CD4-positive, alpha-beta T cell treated with Interleukin-6 for 4 hours (primary cell): ENCODE measurements around the gene ZNF451.
"Not testable (repeated sequence)": the region's sequence is repeated elsewhere in the genome, so short reads cannot be mapped to it uniquely, and the experiment has no call there.

Experiments
- DNase-seq: peaks from one replicate; pipeline ENCODE4 v3.0.0-alpha.2; 2020; ENCODE audit warnings: mixed read lengths

The ZNF451 gene

GRCh38 chr6:57089687-57090457 lies at the start of gene ZNF451:
ZNF451 (plus strand) TSS chr6:57090188; CDS start chr6:57090254, 66 bp downstream.
- DNase-seq, result peak; percentile 97

- DNase-seq, result not testable (repeated sequence)
Observed at GRCh38 chr6:57044061-57044460, 45.9 kb upstream of the ZNF451 start.

GRCh38 chr6:57044568-57044967 lies 45.4 kb upstream of the ZNF451 start:
- DNase-seq, result no peak

- peak; percentile 86 for DNase-seq
Observed at GRCh38 chr6:57046332-57047256, 43.4 kb upstream of the ZNF451 start, which contains the start of gene KIAA1586. KIAA1586 (plus strand) TSS chr6:57046693; CDS start chr6:57046756, 63 bp downstream.

- not testable (repeated sequence) for DNase-seq
Observed at GRCh38 chr6:57047257-57047585, 42.8 kb upstream of the ZNF451 start.

GRCh38 chr6:57047859-57048258 lies 42.1 kb upstream of the ZNF451 start:
- DNase-seq, result not testable (repeated sequence)

GRCh38 chr6:57048577-57048976 lies 41.4 kb upstream of the ZNF451 start:
- no peak for DNase-seq

- no peak for DNase-seq
Observed at GRCh38 chr6:57063847-57064246, 26.1 kb upstream of the ZNF451 start.

GRCh38 chr6:57064809-57065208 lies 25.2 kb upstream of the ZNF451 start:
- no peak for DNase-seq

- no peak for DNase-seq
Observed at GRCh38 chr6:57068061-57068460, 21.9 kb upstream of the ZNF451 start.

GRCh38 chr6:57069228-57069627 lies 20.8 kb upstream of the ZNF451 start:
- DNase-seq, result no peak

- no peak for DNase-seq
Observed at GRCh38 chr6:57069920-57070331, 20.1 kb upstream of the ZNF451 start.

GRCh38 chr6:57072108-57072507 lies 17.9 kb upstream of the ZNF451 start:
- DNase-seq, result no peak

GRCh38 chr6:57074383-57074782 lies 15.6 kb upstream of the ZNF451 start:
- DNase-seq, result no peak

- DNase-seq, result no peak
Observed at GRCh38 chr6:57075092-57075491, 14.9 kb upstream of the ZNF451 start.

- DNase-seq, result no peak
Observed at GRCh38 chr6:57078531-57079207, 11.3 kb upstream of the ZNF451 start.

GRCh38 chr6:57085471-57085870 lies 4.5 kb upstream of the ZNF451 start:
- no peak for DNase-seq

GRCh38 chr6:57086843-57087242 lies 3.1 kb upstream of the ZNF451 start:
- DNase-seq, result no peak

- DNase-seq, result no peak
Observed at GRCh38 chr6:57087916-57088315, 2.1 kb upstream of the ZNF451 start.

- DNase-seq, result no peak
Observed at GRCh38 chr6:57089265-57089664, 723 bp upstream of the ZNF451 start.

- DNase-seq, result not testable (repeated sequence)
Observed at GRCh38 chr6:57090458-57091067, 575 bp downstream of the ZNF451 start.

- DNase-seq, result not testable (repeated sequence)
Observed at GRCh38 chr6:57091375-57091774, 1.4 kb downstream of the ZNF451 start.

- DNase-seq, result no peak
Observed at GRCh38 chr6:57094689-57095088, 4.7 kb downstream of the ZNF451 start.
